Esophagus muscularis mucosa (tissue), 3 donors: ENCODE measurements around the gene MGST2.

Experiments
- POLR2AphosphoS5 ChIP-seq, 2 donors: sonication (generic); formaldehyde crosslinking; IDR thresholded peaks; one replicate each; pipeline ENCODE4 v1.6.1; 2017; ENCODE audit warnings: antibody characterized with exemption in 2 of 2
- TF ChIP-seq, protein P1 (sequence below), 3 experiments: fragments of 200-600 bp in 2 of 3; fragments of 450-650 bp in 1 of 3; sonication (generic) in 2 of 3; IDR thresholded peaks; one replicate each; pipeline ENCODE4 v1.5.1; 2017 to 2019; ENCODE audit warnings: antibody characterized with exemption in 3 of 3, mild to moderate bottlenecking in 2 of 3, moderate library complexity in 1 of 3

DNA sequence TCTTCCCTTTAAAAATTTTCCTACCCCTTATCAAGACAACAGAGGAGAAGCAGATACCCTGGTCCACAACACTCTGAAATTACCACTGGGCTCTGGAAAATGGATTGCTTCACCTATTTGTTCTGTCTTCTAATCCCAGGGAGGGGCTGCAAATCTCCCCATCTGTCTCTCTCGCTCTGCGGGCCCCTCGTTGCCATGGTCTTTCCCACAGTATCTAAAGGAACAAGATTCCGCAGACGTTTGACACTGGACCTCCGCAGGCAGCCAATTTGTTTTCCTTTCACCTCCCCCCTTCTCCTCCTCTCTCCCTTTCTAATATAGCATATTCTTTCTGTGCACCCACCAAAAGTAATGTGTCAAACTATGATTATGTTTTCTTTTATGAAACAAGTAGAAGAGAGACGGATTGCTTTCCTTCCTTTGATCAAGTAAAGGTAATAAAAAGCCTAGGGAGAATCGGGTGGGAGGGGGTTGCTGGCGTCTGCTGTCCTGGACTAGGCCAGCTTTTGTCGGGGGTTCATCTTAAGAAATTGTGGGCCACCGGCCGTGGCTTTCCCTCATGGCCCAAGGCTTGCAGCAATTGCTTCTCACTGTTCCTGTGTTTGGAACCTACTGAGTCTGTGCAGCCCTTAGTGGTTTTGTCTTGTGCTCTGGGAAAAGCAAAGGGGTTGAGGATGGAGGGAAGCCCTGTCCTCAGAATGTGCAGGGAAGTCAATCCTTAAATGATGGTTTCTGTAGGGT lies 81.0 kb downstream of the MGST2 start:
- TF ChIP-seq, protein P1, sequence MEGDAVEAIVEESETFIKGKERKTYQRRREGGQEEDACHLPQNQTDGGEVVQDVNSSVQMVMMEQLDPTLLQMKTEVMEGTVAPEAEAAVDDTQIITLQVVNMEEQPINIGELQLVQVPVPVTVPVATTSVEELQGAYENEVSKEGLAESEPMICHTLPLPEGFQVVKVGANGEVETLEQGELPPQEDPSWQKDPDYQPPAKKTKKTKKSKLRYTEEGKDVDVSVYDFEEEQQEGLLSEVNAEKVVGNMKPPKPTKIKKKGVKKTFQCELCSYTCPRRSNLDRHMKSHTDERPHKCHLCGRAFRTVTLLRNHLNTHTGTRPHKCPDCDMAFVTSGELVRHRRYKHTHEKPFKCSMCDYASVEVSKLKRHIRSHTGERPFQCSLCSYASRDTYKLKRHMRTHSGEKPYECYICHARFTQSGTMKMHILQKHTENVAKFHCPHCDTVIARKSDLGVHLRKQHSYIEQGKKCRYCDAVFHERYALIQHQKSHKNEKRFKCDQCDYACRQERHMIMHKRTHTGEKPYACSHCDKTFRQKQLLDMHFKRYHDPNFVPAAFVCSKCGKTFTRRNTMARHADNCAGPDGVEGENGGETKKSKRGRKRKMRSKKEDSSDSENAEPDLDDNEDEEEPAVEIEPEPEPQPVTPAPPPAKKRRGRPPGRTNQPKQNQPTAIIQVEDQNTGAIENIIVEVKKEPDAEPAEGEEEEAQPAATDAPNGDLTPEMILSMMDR (IDR thresholded peaks at IDR 0.05): no peak
- no peak for TF ChIP-seq POLR2AphosphoS5 (IDR thresholded peaks at IDR 0.05)
